NCI-H1694 (cell line): ENCODE measurements around the gene DPYD.

ENCODE experiments used
- DNase-seq: peaks from one replicate; lab custom pipeline; 2025; lab: John Stamatoyannopoulos, UW

DPYD gene

GRCh38 chr1:97529600-97529999 is 391.2 kb downstream of the DPYD start:
- no peak for DNase-seq

GRCh38 chr1:97524211-97524610 is 396.6 kb downstream of the DPYD start:
- DNase-seq = no peak

GRCh38 chr1:97516588-97516987 is 404.2 kb downstream of the DPYD start:
- DNase-seq = no peak

GRCh38 chr1:97508653-97509218 is 412.1 kb downstream of the DPYD start:
- no peak for DNase-seq

- DNase-seq = no peak
Measured at GRCh38 chr1:97507863-97508262, 413.0 kb downstream of the DPYD start.

- DNase-seq = no peak
Measured at GRCh38 chr1:97506368-97506767, 414.5 kb downstream of the DPYD start.

- no peak for DNase-seq
Measured at GRCh38 chr1:97505816-97506215, 415.0 kb downstream of the DPYD start.

GRCh38 chr1:97505289-97505688 is 415.5 kb downstream of the DPYD start:
- DNase-seq = no peak

- no peak for DNase-seq
Measured at GRCh38 chr1:97502360-97502759, 418.5 kb downstream of the DPYD start.

- no peak for DNase-seq
Measured at GRCh38 chr1:97501628-97502027, 419.2 kb downstream of the DPYD start.

- no peak for DNase-seq
Measured at GRCh38 chr1:97500760-97501159, 420.1 kb downstream of the DPYD start.

- no peak for DNase-seq
Measured at GRCh38 chr1:97499667-97500066, 421.2 kb downstream of the DPYD start.

GRCh38 chr1:97489834-97490233 is 431.0 kb downstream of the DPYD start:
- DNase-seq = no peak

GRCh38 chr1:97488530-97488929 is 432.3 kb downstream of the DPYD start:
- no peak for DNase-seq

- DNase-seq = no peak
Measured at GRCh38 chr1:97482022-97482421, 438.8 kb downstream of the DPYD start.

- DNase-seq = no peak
Measured at GRCh38 chr1:97467445-97467844, 453.4 kb downstream of the DPYD start.

GRCh38 chr1:97464305-97464704 is 456.5 kb downstream of the DPYD start:
- DNase-seq = no peak

- no peak for DNase-seq
Measured at GRCh38 chr1:97461782-97462181, 459.1 kb downstream of the DPYD start.

- DNase-seq = no peak
Measured at GRCh38 chr1:97457446-97458089, 463.3 kb downstream of the DPYD start.

- DNase-seq = no peak
Measured at GRCh38 chr1:97451944-97452343, 468.9 kb downstream of the DPYD start.

GRCh38 chr1:97451046-97451826 is 469.6 kb downstream of the DPYD start:
- DNase-seq = no peak

- DNase-seq = no peak
Measured at GRCh38 chr1:97441966-97442365, 478.9 kb downstream of the DPYD start.

- no peak for DNase-seq
Measured at GRCh38 chr1:97433824-97434177, 487.0 kb downstream of the DPYD start.
